Measurements from ENCODE around the gene ALK.

- TF ChIP-seq EZH2 (IDR thresholded peaks at IDR 0.05) (no peak), POLR2AphosphoS5 (IDR thresholded peaks at IDR 0.05; ENCODE audit: borderline replicate concordance, low read depth, low read length) (no peak)
Observed at GRCh38 chr2:29310650-29311348, 610.6 kb downstream of the ALK start.
